ENCODE data around the gene EIF3L.

EIF3L gene

GRCh38 chr22:37884420-37884819 lies 35.2 kb downstream of the EIF3L start:
- H3K27ac ChIP-seq = no peak overlapping the region
- no peak overlapping the region for H3K4me2 ChIP-seq (ENCODE audit: low read length)
- H3K9me3 ChIP-seq (ENCODE audit: control insufficient read depth, low read length) = no peaks in the 10 kb centered on the region
- no peak overlapping the region for H3K4me3 ChIP-seq (ENCODE audit: low read depth, low read length)
- H3K79me2 ChIP-seq = no peaks in the 10 kb centered on the region
- no peaks in the 10 kb centered on the region for H3K36me3 ChIP-seq (ENCODE audit: control insufficient read depth, insufficient read depth, low read length)
- H3K9ac ChIP-seq = no peak overlapping the region
- H3K4me1 ChIP-seq = peaks cover 11% of the 10 kb centered on the region
- H2AFZ ChIP-seq = no peak overlapping the region
- no peaks in the 10 kb centered on the region for H3K27me3 ChIP-seq (ENCODE audit: control insufficient read depth, insufficient read depth, low read length)
- no peak for TF ChIP-seq CTCF (IDR thresholded peaks at IDR 0.05)

DNA sequence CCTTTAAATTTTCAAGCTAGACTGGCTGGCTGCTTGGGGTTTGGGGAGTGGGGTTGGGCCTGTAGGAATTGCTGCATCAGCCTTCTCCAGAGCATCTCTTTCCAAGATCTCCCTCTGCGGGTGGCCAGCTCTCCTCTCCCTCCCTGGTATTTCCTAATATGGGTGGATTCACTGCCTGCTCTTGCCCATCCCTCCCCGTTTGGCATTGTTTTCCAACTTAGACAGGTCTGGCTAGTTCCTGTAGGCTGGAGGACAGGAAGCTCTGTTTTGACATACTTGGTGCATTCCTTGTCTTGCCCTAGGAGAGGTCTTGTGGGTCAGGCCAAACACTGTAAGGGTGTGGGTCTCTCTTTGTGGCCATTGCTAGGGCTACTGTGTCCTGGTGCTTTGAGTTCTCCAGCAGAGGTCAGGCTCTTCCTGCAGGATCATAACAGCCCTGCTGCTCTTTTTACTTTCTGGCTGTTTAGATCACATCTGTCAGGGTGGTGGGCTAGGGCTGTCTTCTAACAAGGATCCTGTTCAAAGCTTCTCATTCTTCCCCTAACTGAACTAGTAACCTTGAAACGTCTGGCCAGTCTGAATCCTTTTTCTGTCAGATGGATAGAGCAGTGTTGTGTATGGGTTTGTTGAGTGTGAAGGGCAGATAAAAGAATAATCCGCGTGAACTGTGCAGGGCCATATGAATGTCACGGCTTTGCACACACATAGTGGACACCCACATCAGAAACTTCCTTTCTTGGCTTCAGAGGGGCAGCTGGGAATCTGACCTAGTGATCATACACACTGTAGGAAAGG lies 38.6 kb downstream of the EIF3L start:
- Histone ChIP-seq H3K9ac (no peak overlapping the region), H2AFZ (no peak overlapping the region), H3K4me1 (peaks cover 27% of the 10 kb centered on the region), H3K27me3 (ENCODE audit: control insufficient read depth, insufficient read depth, low read length) (no peaks in the 10 kb centered on the region), H3K4me3 (ENCODE audit: low read depth, low read length) (peak overlapping the region; percentile 37), H3K4me2 (ENCODE audit: low read length) (peak overlapping the region; percentile 55), H3K36me3 (ENCODE audit: control insufficient read depth, insufficient read depth, low read length) (no peaks in the 10 kb centered on the region), H3K9me3 (ENCODE audit: control insufficient read depth, low read length) (no peaks in the 10 kb centered on the region), H3K27ac (peak overlapping the region; percentile 99), H3K79me2 (no peaks in the 10 kb centered on the region)
- peak; percentile 54 for TF ChIP-seq CTCF (IDR thresholded peaks at IDR 0.05)

DNA sequence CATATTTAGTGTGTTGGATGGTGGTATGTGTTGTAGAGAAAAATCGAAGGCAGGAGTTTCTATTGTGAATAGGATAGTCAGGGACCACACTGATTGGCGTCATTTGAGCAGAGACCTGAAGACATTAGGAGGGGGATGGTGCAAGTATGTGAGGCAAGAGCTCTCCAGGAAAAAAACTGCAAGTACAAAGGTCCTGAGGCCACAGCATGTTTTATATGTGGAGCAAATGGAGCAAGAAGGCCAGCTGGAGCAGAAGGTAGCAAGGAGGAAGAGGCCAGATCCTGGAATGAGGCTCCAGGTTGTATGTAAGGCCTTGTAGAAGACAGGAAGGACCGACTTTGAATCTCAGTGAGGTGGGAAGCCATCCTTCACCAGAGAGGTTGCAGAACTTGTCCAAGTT lies 42.7 kb downstream of the EIF3L start:
- TF ChIP-seq CTCF (IDR thresholded peaks at IDR 0.05) = no peak
- Histone ChIP-seq H3K36me3 (ENCODE audit: control insufficient read depth, insufficient read depth, low read length) (no peaks in the 10 kb centered on the region), H3K27ac (peak overlapping the region; percentile 98), H3K9ac (no peak overlapping the region), H3K9me3 (ENCODE audit: control insufficient read depth, low read length) (no peaks in the 10 kb centered on the region), H3K4me2 (ENCODE audit: low read length) (no peak overlapping the region), H2AFZ (no peak overlapping the region), H3K79me2 (no peaks in the 10 kb centered on the region), H3K27me3 (ENCODE audit: control insufficient read depth, insufficient read depth, low read length) (no peaks in the 10 kb centered on the region), H3K4me1 (peaks cover 49% of the 10 kb centered on the region), H3K4me3 (ENCODE audit: low read depth, low read length) (no peak overlapping the region)

GRCh38 chr22:37892566-37893335 lies 43.5 kb downstream of the EIF3L start:
- Histone ChIP-seq H3K4me1 (peaks cover 48% of the 10 kb centered on the region), H3K27me3 (ENCODE audit: control insufficient read depth, insufficient read depth, low read length) (no peaks in the 10 kb centered on the region), H2AFZ (no peak overlapping the region), H3K9me3 (ENCODE audit: control insufficient read depth, low read length) (no peaks in the 10 kb centered on the region), H3K27ac (peak overlapping the region; percentile 98), H3K9ac (no peak overlapping the region), H3K4me3 (ENCODE audit: low read depth, low read length) (no peak overlapping the region), H3K4me2 (ENCODE audit: low read length) (peak overlapping the region; percentile 2), H3K79me2 (no peaks in the 10 kb centered on the region), H3K36me3 (ENCODE audit: control insufficient read depth, insufficient read depth, low read length) (no peaks in the 10 kb centered on the region)
- no peak for TF ChIP-seq CTCF (IDR thresholded peaks at IDR 0.05)

Data from parathyroid adenoma (tissue), 2 donors.